Measurements from ENCODE around the gene WDR27.

- TF ChIP-seq CSRNP3 (CRISPR knock-in tag; IDR thresholded peaks at IDR 0.05) = no peak
- no peak for TF ChIP-seq TCF4 (CRISPR knock-in tag; IDR thresholded peaks at IDR 0.05; ENCODE audit: borderline replicate concordance)
- no peak for TF ChIP-seq RARB (CRISPR knock-in tag; IDR thresholded peaks at IDR 0.05)
- no peak for TF ChIP-seq TSHZ2 (CRISPR knock-in tag; IDR thresholded peaks at IDR 0.05)
- no peak for TF ChIP-seq ZFP3 (CRISPR knock-in tag; IDR thresholded peaks at IDR 0.05)
Measured at GRCh38 chr6:169415179-169415578, 286.6 kb downstream of the WDR27 start.
